Left lobe of liver (tissue), 2 donors: ENCODE data around the gene NAT9. TPM values are rescaled to one million over a fixed set of nuclear protein-coding genes. Genes with fewer than 3 reads are reported as not detected.

Experiments used
- ATAC-seq: fragments of 200-7000 bp; cut with Tn5 transposase; one replicate; pipeline ENCODE4 v1.9.1; 2020; ENCODE audit warnings: mild to moderate bottlenecking, moderate library complexity
- DNase-seq: peaks from one replicate; pipeline ENCODE4 v3.0.0-alpha.2; 2020; ENCODE audit warnings: low spot score
- total RNA-seq: library from RNA; stranded (reverse); gene quantifications from one replicate; pipeline ENCODE4 v1.2.1, GENCODE V29; 2021
- donor health status: DM: no; HTN: no; CAD: no; lungs with moderate emphysema.
- donor health status: DM: no; HTN: yes; CAD: no.

NAT9 gene
- total RNA-seq, 1 donor from 2014 or later = 21.5 TPM

DNA sequence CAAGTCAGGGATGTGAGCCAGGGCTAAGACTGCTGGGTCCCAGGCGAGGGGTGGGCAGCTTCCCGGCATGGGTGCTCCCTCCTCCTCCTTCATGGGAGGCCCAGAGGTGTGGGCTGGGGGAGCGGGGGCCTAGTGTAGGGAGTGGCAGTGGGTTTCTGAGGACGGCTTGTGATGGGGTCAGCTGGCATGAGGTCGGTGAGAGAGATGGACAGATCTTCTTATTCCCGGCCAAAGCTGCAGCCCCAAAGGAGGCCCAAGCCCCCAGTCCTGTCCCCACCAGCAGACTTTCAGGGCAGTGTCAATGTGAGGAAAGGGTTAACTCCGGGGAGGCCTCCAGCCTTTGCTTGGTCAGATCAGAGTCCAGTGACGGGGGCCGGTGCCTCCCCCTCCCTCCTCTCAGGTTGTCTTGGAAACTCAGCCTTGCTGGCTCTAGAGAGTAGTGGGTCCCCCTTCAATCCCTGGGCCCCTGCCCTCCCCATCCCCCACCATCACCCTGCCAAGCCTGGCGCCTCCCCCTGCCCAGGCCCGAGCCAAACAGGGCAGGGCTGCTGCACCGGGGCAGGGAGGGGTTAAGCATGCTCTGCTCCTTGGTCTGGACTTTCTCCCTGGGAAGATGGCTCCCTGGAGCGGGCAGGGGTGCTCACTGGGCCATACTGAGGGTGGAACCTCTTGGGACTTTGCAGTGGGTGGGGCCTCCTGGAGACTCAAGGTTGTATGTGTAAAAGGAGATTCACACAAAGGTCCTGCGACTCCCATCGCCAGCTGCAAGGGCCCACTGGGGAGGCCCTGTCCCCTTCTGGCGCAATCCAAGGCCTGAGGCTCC lies 12.4 kb downstream of the NAT9 start:
- ATAC-seq (peak; percentile 52), DNase-seq (peak; percentile 81)

GRCh38 chr17:74761931-74762330 lies 14.2 kb downstream of the NAT9 start:
- no peak for DNase-seq
- no peak for ATAC-seq

DNA sequence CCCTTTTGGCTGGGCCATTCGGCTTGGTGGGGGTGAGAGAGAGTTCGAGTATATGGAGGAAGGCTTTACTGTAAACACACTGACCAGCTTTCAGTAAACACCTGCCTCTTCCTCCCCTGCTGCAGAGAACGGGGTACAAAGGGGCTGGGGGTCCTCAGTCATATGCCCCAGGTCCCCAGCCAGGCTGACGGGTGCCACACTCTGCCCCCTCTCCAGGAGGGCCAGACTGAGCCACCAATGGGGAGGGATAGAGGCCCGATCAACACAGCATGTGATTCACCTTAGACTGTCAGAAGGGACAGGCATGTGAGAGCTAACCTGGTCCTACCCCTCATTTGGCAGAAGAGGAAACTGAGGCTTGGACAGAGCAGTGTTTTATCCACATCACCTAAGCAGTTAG lies 14.7 kb downstream of the NAT9 start:
- DNase-seq = no peak
- ATAC-seq = no peak

- ATAC-seq (peak; percentile 63), DNase-seq (peak; percentile 92)
These were observed 15.6 kb downstream of the NAT9 start for GRCh38 chr17:74760404-74761105.

GRCh38 chr17:74759941-74760340 lies 16.2 kb downstream of the NAT9 start:
- ATAC-seq = no peak
- no peak for DNase-seq

DNA sequence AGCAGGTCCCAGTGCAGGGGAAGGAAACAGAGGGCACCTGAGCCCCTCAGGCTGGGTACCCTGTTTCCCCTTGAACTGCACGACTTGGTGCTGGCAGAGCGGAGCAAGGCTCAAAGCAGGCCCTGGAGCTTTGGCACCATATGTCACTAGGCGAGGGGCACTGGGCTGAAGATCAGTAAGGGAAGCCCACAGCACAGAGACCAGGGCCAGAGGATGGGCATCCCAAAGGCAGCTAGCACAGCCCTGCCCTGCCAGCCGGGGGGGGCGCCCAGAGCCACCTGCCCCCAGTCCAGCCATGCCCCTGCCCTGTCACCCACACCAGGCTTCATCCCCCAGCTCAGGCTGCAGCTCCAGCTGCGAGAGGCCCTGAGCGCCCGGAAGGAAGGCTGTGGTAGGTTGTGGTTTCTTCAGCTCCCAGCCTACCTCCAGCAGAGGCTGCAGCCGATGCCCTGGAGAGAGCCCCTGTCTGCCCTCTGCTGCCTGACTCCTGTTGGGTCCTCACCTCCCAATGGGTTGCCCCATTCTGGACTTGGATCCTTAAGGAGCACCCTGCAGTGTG lies 16.8 kb downstream of the NAT9 start:
- DNase-seq = no peak
- ATAC-seq = no peak

- DNase-seq (no peak), ATAC-seq (no peak)
These were observed 17.3 kb downstream of the NAT9 start for GRCh38 chr17:74758848-74759168.

DNA sequence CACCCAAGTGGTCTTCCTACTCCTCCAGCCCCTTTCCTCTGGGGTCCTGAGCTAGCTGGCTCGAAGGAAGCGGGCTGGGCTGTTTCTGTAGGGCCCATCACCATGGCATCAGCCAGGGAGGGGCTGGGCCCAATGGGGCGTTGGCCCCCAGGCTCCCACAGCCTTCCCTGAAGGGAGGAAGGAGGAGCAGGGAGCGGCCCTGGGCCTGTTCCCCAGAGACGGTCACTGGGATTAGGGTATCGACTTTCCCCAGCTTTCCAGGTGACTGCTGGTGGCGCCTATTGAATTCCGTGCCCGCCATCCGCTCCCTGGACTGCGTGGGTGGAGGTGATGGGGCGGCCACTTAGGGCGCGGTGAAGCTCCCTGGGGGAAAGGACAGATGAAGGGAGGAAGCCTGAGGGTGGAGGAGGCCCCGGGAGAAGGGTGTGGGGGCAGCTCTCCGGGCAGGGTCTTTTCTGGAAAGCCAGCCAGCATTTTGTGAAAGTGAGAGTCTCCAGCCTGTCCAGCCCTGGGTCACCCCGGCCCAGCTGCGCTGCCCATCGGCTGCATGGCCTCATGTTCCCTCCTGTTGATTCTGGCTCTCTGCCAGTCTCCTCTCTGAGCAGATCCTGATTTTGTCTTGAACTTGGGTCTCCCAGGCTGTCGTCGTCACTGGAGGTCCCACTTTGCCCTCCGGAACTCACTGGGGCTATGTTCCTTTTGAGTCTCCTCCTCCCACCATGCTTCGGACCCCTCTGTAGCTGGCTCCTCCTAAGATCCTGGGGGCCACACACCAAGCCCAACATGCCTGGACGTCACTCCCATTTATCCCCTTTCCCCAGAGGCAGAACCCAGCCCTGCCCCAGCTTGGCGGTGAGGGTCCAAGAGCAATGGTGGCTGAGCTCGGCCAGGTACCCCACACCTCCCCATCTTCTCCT lies 18.0 kb downstream of the NAT9 start:
- DNase-seq (no peak), ATAC-seq (peak; percentile 56)

DNA sequence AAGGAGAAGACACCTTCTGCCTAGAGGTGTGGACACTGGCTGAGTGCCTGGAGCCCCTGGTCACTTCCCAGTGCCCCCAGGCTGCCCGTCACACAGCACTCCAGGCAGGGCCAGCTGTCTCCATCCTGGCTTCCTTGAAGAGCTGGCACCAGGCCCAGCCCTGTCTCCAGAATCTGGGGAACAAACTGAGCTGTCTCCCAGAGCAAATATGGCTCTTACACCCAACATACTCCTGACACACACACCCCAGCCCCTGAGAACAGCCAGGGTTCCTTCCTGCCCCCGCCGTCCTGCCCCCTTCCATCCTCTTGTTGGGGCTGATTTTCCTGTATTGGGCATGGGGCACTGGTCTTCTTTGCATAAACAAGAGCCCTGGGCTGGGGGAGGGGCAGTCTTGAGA lies 18.6 kb downstream of the NAT9 start:
- DNase-seq (no peak), ATAC-seq (no peak)

- ATAC-seq (no peak), DNase-seq (no peak)
These were observed 19.3 kb downstream of the NAT9 start for GRCh38 chr17:74756891-74757290.

DNA sequence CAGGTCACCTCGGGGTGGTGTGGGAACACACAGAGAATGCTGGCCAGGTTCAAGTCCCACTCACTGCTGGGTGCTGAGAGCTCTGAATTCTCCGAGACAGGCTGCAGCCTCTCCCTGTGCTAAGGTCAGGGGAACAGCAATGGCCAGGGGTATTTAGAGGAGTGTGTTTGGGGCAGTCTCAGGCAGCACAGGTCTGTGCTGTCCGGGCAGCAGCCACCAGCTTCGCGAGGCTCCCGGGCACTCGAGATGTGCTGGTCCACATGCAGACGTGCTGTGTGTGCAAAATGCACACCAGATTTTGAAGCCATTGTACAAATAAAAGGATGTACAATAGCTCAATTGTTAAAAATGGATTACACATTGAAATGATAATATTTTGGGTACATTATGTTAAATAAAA lies 20.6 kb downstream of the NAT9 start:
- no peak for ATAC-seq

GRCh38 chr17:74754832-74755231 lies 21.3 kb downstream of the NAT9 start:
- no peak for ATAC-seq
- no peak for DNase-seq

More for the DNA sequence above, 20.6 kb downstream of the NAT9 start:
- no peak for DNase-seq

- DNase-seq = no peak
- no peak for ATAC-seq
These were observed 23.2 kb downstream of the NAT9 start for GRCh38 chr17:74752822-74753401.

DNA sequence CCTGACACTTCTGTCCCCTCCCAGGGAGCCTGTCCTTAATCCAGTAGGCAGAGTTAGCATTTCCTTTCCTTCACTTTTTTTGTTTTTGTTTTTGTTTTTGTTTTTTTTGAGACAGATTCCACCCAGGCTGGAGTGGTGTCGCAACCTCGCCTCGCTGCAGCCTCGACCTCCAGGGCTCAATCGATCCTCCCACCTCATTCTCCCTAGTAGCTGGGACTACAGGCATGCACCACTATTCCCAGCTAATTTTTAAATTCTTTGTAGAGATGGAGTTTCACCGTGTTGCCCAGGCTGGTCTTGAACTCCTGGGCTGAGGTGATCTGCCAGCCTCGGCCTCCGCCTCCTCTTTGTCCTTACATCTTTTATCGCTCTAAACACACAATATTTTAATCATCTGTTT lies 23.7 kb downstream of the NAT9 start:
- ATAC-seq = no peak
- DNase-seq = no peak

DNA sequence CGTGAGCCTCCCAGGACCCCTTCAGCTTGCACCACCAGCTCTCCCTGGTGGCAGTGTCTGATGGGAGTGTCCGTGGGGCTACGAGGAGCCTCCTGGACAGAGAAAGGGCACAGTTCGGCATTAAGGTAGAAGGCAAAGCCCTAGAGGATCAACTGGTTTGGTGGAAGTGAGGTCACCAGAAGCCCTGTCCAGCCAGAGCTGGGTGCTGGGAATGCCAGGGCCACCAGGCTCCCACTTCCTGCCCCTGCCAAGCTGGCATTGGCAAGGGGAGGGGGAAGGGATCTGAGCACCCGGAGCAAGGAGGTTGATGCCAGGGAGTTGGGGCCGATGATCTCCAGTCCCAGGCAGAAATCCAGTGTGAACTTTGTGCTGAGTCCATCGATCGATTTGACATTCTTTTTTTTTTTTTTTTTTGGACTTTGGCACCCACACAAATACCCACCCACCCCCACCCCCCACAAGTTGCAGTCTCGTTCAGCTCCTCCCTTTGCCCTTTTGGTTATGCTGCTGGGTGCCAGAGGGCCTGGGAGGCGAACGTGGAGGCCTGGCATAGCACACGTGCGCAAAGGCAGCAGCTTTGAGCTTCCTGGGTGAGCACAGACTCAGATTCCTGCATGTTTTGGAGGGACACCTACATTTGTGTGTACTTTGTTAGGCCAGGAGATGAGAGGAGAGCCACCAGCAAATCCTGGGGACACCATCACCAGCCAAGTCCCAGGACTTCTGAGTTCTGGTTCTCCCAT lies 25.6 kb downstream of the NAT9 start:
- peak; percentile 62 for ATAC-seq
- peak; percentile 97 for DNase-seq

GRCh38 chr17:74750039-74750326 lies 26.2 kb downstream of the NAT9 start:
- ATAC-seq (no peak), DNase-seq (no peak)

GRCh38 chr17:74749279-74750038 lies 26.7 kb downstream of the NAT9 start:
- ATAC-seq (no peak), DNase-seq (no peak)

DNA sequence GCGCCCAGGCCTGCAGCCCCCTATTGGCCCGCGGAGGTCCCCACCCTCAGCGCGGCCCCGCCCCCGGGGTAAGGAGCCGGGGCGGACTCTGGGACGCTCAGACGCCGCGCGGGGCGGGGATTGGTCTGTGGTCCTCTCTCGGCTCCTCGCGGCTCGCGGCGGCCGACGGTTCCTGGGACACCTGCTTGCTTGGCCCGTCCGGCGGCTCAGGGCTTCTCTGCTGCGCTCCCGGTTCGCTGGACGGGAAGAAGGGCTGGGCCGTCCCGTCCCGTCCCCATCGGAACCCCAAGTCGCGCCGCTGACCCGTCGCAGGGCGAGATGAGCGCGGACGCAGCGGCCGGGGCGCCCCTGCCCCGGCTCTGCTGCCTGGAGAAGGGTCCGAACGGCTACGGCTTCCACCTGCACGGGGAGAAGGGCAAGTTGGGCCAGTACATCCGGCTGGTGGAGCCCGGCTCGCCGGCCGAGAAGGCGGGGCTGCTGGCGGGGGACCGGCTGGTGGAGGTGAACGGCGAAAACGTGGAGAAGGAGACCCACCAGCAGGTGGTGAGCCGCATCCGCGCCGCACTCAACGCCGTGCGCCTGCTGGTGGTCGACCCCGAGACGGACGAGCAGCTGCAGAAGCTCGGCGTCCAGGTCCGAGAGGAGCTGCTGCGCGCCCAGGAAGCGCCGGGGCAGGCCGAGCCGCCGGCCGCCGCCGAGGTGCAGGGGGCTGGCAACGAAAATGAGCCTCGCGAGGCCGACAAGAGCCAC lies 27.4 kb downstream of the NAT9 start, which contains the start of gene NHERF1:
Gene NHERF1 (plus strand): TSS at position 100 of the 750 bp plus-strand sequence. CDS start 219 bp downstream, at position 319.
- ATAC-seq (peak; percentile 73), DNase-seq (peak; percentile 97)

DNA sequence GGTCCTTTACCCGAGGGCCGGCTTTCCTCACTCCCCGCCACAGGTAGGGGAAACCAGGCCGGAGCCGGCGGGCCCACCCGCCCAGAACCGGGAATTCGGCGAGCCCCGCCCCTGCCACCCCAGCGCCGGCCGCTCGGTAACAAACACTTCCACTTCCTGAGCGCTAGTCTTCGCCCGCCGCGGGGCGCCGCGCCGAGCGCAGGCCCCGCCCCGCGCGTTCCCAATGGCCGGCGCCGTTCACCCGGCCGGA lies 27.9 kb downstream of the NAT9 start:
- DNase-seq (no peak), ATAC-seq (no peak)
